Thyroid gland (tissue), 4 donors: ENCODE results near the gene SCN1B. TPM values are rescaled to one million over a fixed set of nuclear protein-coding genes. Genes with fewer than 3 reads are reported as not detected.

Experiments used
- DNase-seq, 2 donors: peaks; one replicate each; pipeline ENCODE4 v3.0.0-alpha.2; 2019
- H3K27ac ChIP-seq, 3 donors: fragments of 200-600 bp; sonication (generic); 1 replicate in 2 of 3; 2 replicates in 1 of 3; pipeline ENCODE4 v1.5.1; 2016 to 2019; ENCODE audit warnings: mild to moderate bottlenecking in 1 of 3, moderate library complexity in 1 of 3
- H3K27me3 ChIP-seq: fragments of 200-600 bp; sonication (generic); one replicate; pipeline ENCODE4 v1.5.1; 2019
- H3K36me3 ChIP-seq, 2 donors: fragments of 200-600 bp; sonication (generic); one replicate each; pipeline ENCODE4 v1.5.1; 2016 to 2019
- H3K4me1 ChIP-seq, 2 donors: fragments of 200-600 bp; sonication (generic); one replicate each; pipeline ENCODE4 v1.5.1; 2017 to 2019
- H3K4me3 ChIP-seq, 3 donors: fragments of 200-600 bp; sonication (generic); replicated peaks in 1 of 3; 1 replicate in 2 of 3; 2 replicates in 1 of 3; pipeline ENCODE4 v1.5.1; 2016; ENCODE audit warnings: mild to moderate bottlenecking in 1 of 3
- H3K9me3 ChIP-seq: fragments of 200-600 bp; sonication (generic); one replicate; pipeline ENCODE4 v1.5.1; 2017
- POLR2A ChIP-seq, 2 donors: fragments of 450-650 bp; IDR thresholded peaks; one replicate each; pipeline ENCODE4 v1.6.1; 2017; ENCODE audit warnings: antibody characterized with exemption in 2 of 2, mild to moderate bottlenecking in 2 of 2, moderate library complexity in 1 of 2
- WGBS, 2 donors: methylation state at CpG; one replicate each; pipeline ENCODE4 v1.1.5; 2017; 5-methylcytosine and 5-hydroxymethylcytosine counted together
- intact Hi-C: fragments of 100-400 bp; cut with DNase I; formaldehyde crosslinking; loops from one replicate; pipeline ENCODE4 v1.15.1; 2023
- total RNA-seq, 4 donors: library from RNA; depleted of rRNA; stranded (reverse); fragments of >200 nt; gene quantifications; one replicate each; pipeline ENCODE4 v1.2.3, GENCODE V29; 2016
- TF ChIP-seq, protein P1 (sequence below), 6 experiments: fragments of 200-600 bp in 3 of 6; fragments of 450-650 bp in 3 of 6; sonication (generic) in 3 of 6; IDR thresholded peaks; one replicate each; pipeline ENCODE4 v1.5.1; 2016 to 2019; ENCODE audit warnings: antibody characterized with exemption in 6 of 6, mild to moderate bottlenecking in 2 of 6, inconsistent platforms in 1 of 6, moderate library complexity in 1 of 6

Gene SCN1B
- total RNA-seq, 4 donors from 2014 or later: 5.7 to 19.6 (median 10.1) TPM

DNA sequence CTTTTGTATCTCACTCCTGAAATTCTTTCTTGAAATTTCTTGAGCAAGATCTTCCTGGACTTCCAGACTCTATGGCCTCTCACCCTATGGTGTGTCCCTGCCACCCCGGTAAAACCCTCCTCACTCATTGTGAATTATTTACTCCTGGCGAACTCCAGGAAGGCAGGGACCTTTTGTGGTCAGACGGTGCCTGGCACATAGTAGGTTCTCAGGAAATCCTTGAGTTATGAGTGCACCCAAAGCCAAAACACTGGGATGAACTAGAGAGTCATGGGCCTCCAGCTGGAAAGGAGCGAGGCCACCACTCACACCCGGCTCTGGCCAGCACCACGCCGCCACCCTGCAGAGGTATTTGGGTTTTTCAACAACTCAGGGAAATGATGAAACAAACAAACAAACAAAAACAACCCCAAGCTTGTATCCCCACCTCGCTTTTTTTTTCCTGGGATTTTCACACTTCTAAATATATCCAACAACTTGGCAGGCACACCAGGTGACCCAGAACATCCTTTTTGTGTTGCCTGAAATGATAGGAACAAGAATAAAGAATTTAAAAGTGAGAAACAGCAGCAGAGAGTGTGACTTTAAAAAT, 22.4 kb downstream of the SCN1B start:
- H3K4me1 ChIP-seq: no peaks in the 10 kb centered on the region
- no peaks in the 10 kb centered on the region for H3K27me3 ChIP-seq
- no peaks in the 10 kb centered on the region for H3K9me3 ChIP-seq
- WGBS, 2 donors: 66 to 70% methylated on average over 8 of the region's 8 CpGs
- no peak for TF ChIP-seq POLR2A (IDR thresholded peaks at IDR 0.05)
- TF ChIP-seq, protein P1, sequence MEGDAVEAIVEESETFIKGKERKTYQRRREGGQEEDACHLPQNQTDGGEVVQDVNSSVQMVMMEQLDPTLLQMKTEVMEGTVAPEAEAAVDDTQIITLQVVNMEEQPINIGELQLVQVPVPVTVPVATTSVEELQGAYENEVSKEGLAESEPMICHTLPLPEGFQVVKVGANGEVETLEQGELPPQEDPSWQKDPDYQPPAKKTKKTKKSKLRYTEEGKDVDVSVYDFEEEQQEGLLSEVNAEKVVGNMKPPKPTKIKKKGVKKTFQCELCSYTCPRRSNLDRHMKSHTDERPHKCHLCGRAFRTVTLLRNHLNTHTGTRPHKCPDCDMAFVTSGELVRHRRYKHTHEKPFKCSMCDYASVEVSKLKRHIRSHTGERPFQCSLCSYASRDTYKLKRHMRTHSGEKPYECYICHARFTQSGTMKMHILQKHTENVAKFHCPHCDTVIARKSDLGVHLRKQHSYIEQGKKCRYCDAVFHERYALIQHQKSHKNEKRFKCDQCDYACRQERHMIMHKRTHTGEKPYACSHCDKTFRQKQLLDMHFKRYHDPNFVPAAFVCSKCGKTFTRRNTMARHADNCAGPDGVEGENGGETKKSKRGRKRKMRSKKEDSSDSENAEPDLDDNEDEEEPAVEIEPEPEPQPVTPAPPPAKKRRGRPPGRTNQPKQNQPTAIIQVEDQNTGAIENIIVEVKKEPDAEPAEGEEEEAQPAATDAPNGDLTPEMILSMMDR (IDR thresholded peaks at IDR 0.05): no peak
- no peak for DNase-seq
- intact Hi-C loops: no loop called here
- H3K27ac ChIP-seq: no peak overlapping the region
- H3K36me3 ChIP-seq: no peaks in the 10 kb centered on the region
- H3K4me3 ChIP-seq: no peak overlapping the region

DNA sequence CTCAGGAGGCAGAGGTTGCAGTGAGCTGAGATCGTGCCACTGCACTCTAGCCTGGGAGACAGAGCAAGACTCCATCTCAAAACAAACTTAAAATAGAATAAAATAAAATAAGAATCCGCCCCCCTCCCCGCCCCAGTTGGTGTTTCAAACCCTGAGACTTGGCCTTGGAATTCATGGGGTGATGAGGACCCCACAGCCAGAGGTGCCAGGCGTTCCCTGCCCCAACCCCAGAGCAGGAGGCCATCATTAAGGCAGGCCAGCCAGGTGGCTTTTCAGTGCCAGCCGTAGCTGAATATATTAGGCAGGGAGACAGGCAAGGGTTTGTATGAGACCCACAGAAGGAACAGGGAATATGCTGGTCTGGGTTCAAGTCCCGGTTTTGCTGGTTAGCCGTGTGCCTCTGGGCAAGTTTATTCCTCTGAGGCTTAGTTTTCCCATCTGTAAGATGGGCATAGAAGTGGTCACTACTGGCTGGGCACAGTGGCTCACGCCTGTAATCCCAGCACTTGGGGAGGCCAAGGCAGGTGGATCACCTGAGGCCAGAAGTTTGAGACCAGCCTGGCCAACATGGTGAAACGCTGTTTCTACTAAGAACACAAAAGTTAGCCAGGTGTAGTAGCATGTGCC, 23.5 kb downstream of the SCN1B start:
- TF ChIP-seq, protein P1 (IDR thresholded peaks at IDR 0.05): no peak
- TF ChIP-seq POLR2A (IDR thresholded peaks at IDR 0.05): no peak
- Histone ChIP-seq H3K27me3 (no peaks in the 10 kb centered on the region), H3K27ac (no peak overlapping the region), H3K4me3 (no peak overlapping the region), H3K4me1 (no peaks in the 10 kb centered on the region), H3K9me3 (no peaks in the 10 kb centered on the region), H3K36me3 (no peaks in the 10 kb centered on the region)
- no peak for DNase-seq
- 81 to 88% methylated on average over 8 to 9 of the region's 9 CpGs for WGBS, 2 donors
- intact Hi-C loops: no loop called here

DNA sequence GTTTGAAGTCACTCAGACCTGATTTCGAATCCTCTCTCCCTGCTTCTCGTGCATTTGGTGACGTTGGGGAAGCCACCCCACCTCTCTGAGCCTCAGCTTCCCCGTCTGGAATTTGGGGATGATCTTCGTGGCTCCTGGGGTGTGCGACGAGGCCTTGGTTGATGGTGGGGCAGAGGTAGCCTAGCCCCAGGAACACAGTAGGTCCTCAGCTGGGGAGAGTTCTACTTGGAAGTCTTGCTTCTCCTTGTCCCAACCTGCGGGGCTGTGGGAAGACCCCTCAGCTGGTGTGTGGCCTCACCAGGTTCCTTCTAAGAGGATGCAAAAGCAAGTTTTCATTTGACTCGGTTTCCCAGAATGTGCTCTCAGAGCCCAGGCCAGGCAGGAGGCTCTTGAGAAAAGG, 24.4 kb downstream of the SCN1B start:
- no peak for DNase-seq
- 86 to 94% methylated on average over 9 of the region's 9 CpGs for WGBS, 2 donors
- no peaks in the 10 kb centered on the region for H3K9me3 ChIP-seq
- TF ChIP-seq, protein P1 (IDR thresholded peaks at IDR 0.05): no peak
- no peak for TF ChIP-seq POLR2A (IDR thresholded peaks at IDR 0.05)
- H3K36me3 ChIP-seq: no peaks in the 10 kb centered on the region
- H3K4me3 ChIP-seq: no peak overlapping the region
- no peak overlapping the region for H3K27ac ChIP-seq
- intact Hi-C loops: no loop called here
- H3K27me3 ChIP-seq: no peaks in the 10 kb centered on the region
- no peaks in the 10 kb centered on the region for H3K4me1 ChIP-seq

DNA sequence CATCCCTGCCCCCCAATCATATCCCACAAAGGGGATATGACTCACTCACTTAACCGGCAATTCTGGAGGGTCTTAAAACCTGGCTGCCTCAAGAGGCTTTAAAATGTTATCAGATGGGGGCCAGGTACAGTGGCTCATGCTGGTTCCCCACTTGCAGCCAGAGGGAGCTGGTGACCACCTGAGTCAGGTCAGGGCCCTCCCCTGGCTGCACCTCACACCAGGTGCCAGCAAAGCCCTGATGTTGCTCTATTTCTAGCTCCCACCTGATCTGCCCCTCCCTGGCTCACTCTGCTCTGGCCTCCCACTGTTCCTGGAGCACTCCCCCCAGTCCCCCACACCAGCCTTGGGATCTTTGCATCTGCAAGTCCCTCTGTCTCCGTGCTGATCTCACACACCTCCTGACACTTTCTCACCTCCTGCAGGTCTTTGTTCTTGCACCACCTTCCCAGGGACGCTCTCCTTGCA, 25.5 kb downstream of the SCN1B start:
- H3K27ac ChIP-seq: no peak overlapping the region
- H3K27me3 ChIP-seq: no peaks in the 10 kb centered on the region
- intact Hi-C loops: no loop called here
- DNase-seq: no peak
- H3K4me1 ChIP-seq: no peaks in the 10 kb centered on the region
- 37 to 38% methylated on average over 3 of the region's 3 CpGs for WGBS, 2 donors
- no peak for TF ChIP-seq POLR2A (IDR thresholded peaks at IDR 0.05)
- TF ChIP-seq, protein P1 (IDR thresholded peaks at IDR 0.05): no peak
- H3K9me3 ChIP-seq: no peaks in the 10 kb centered on the region
- no peak overlapping the region for H3K4me3 ChIP-seq
- no peaks in the 10 kb centered on the region for H3K36me3 ChIP-seq

DNA sequence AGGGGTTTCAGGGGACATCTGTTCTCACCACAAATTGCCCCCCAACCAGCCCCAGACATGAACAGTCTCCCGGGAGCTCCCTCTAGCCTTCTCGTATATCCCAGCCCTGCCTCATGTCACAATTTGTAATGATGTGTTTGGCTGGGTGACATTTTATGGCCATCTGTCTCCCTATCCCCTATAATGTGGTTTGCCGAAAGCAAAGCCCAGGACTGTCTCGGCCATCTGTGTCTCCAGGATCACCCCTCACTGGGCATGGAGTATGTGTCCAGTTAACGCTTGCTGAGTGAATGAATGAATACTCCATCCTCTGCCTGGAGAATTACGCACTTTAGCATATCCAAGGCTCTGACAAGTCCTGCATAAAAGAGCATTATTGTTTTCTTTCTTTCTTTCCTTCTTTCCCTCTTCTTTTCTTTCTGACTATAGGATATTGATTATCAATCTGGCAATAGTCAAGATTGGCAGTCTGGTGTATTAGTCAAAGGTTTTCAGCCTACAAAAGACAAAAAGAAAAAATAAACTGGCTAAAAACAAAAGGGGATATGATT, 26.3 kb downstream of the SCN1B start:
- no peak for DNase-seq
- intact Hi-C loops: no loop called here
- TF ChIP-seq POLR2A (IDR thresholded peaks at IDR 0.05): no peak
- TF ChIP-seq, protein P1 (IDR thresholded peaks at IDR 0.05): no peak
- H3K4me1 ChIP-seq: no peaks in the 10 kb centered on the region
- no peak overlapping the region for H3K4me3 ChIP-seq
- WGBS, 2 donors: 80 to 86% methylated on average over 6 of the region's 6 CpGs
- no peaks in the 10 kb centered on the region for H3K36me3 ChIP-seq
- no peak overlapping the region for H3K27ac ChIP-seq
- H3K9me3 ChIP-seq: no peaks in the 10 kb centered on the region
- H3K27me3 ChIP-seq: no peaks in the 10 kb centered on the region
